Endothelial cell of umbilical vein (primary cell): ENCODE results near the gene FIG4.

Source experiments
- CTCF ChIP-seq, 2 donors: IDR thresholded peaks; 1 replicate in 1 of 2; 2 replicates in 1 of 2; pipeline ENCODE4 v1.5.1; 2011; ENCODE audit warnings: low read length in 2 of 2, mild to moderate bottlenecking in 2 of 2, moderate library complexity in 2 of 2, control low read depth in 1 of 2, inconsistent platforms in 1 of 2, low read depth in 1 of 2; ENCODE audit not compliant: insufficient read depth in 1 of 2; ENCODE audit errors: extremely low read depth in 1 of 2
- MYC ChIP-seq: IDR thresholded peaks from one replicate; pipeline ENCODE4 v1.6.1; 2011; ENCODE audit warnings: mild to moderate bottlenecking, low read depth, low read length
- POLR2A ChIP-seq: IDR thresholded peaks from 2 replicates; pipeline ENCODE4 v1.6.1; 2012; ENCODE audit warnings: low read depth, mild to moderate bottlenecking, control low read depth, low read length

- no peak for TF ChIP-seq POLR2A
- TF ChIP-seq MYC: no peak
- no peak for TF ChIP-seq CTCF (IDR thresholded peaks at IDR 0.05; ENCODE audit: extremely low read depth in 1 of 2, insufficient read depth in 1 of 2, low read depth in 1 of 2, low read length in 2 of 2)
Measured at GRCh38 chr6:109854541-109855308, 163.6 kb downstream of the FIG4 start.
